Measurements from ENCODE around the gene SLC35F2.

The SLC35F2 gene

DNA sequence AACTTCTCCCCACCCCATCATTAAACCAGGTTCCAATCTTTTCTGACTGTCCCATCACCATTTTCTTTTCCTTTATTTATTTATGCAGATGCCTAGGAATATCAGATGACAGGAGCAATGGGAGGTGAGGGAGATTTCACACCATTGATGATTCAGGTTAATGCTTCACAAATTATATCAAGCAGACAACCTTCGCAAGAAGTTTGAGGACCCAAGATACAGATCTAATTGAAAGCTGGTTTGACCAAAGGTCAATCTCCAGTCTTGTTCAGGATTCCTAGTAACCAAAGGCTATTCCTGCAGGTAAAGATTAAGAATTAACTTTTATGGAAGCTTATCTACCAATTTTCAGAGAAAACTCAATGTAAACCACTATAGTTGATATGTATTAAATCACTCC is 54.4 kb downstream of the SLC35F2 start:
- Histone ChIP-seq H3K27me3 (no peaks in the 10 kb centered on the region), H3K9me3 (no peaks in the 10 kb centered on the region), H3K4me3 (ENCODE audit: low read depth, low read length) (no peak overlapping the region), H3K4me1 (peaks cover 8% of the 10 kb centered on the region; the same call in 1 of the 2 replicates), H3K36me3 (peaks cover 7% of the 10 kb centered on the region; the same call in 1 of the 2 replicates)
- TF ChIP-seq, protein P1, sequence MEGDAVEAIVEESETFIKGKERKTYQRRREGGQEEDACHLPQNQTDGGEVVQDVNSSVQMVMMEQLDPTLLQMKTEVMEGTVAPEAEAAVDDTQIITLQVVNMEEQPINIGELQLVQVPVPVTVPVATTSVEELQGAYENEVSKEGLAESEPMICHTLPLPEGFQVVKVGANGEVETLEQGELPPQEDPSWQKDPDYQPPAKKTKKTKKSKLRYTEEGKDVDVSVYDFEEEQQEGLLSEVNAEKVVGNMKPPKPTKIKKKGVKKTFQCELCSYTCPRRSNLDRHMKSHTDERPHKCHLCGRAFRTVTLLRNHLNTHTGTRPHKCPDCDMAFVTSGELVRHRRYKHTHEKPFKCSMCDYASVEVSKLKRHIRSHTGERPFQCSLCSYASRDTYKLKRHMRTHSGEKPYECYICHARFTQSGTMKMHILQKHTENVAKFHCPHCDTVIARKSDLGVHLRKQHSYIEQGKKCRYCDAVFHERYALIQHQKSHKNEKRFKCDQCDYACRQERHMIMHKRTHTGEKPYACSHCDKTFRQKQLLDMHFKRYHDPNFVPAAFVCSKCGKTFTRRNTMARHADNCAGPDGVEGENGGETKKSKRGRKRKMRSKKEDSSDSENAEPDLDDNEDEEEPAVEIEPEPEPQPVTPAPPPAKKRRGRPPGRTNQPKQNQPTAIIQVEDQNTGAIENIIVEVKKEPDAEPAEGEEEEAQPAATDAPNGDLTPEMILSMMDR (IDR thresholded peaks at IDR 0.05; ENCODE audit: low read depth, low read length): no peak
- no peak for DNase-seq

DNA sequence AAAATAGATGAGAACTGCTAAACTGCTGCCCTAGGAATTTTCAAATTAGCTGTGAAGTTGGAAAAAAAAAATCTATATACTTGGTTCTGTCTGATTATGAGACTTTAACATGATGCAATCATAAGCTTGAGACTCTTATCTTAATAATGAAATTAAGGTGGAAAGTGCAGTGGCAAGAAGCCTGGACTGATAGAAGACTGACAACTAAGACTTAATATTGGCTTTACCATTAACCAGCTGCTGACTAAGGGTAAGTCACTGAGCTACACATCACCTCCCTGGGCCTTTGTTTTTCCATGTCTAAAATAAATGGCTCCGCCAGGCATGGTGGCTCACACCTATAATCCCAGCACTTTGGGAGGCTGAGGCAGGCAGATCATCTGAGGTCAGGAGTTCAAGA is 56.9 kb downstream of the SLC35F2 start:
- DNase-seq: no peak
- peaks cover 7% of the 10 kb centered on the region; the same call in 1 of the 2 replicates for H3K36me3 ChIP-seq
- no peaks in the 10 kb centered on the region for H3K9me3 ChIP-seq
- peaks cover 8% of the 10 kb centered on the region; the same call in 1 of the 2 replicates for H3K4me1 ChIP-seq
- H3K4me3 ChIP-seq (ENCODE audit: low read depth, low read length): no peak overlapping the region
- H3K27me3 ChIP-seq: no peaks in the 10 kb centered on the region
- TF ChIP-seq, protein P1 (IDR thresholded peaks at IDR 0.05; ENCODE audit: low read depth, low read length): no peak

DNA sequence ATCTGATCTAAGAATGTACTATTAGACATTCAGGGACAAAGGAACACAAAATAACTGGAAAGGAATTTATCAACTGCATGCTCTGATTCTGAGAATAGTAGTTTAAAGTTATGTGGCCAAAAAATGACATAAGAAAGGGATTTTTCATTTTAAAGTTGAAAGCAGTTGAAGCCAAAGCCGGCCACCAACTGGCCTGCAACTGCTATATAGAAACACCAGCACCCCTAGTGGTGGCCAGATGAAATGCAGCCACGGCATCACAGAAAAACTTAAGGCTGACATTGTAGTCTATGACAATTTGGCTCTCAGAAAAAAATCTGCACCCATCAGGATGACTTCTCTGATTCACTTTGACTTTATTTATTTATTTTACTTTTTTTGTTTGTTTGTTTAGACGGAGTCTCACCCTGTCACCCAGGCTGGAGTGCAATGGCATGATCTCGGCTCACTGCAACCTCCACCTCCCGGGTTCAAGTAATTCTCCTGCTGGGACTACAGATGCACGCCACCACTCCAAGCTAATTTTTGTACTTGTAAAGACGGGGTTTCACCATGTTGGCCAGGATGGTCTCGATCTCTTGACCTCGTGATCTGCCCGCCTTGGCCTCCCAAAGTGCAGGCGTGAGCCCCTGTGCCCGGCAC is 59.2 kb downstream of the SLC35F2 start:
- Histone ChIP-seq H3K4me3 (ENCODE audit: low read depth, low read length) (no peak overlapping the region), H3K4me1 (peaks cover 8% of the 10 kb centered on the region; the same call in 1 of the 2 replicates), H3K36me3 (no peaks in the 10 kb centered on the region), H3K27me3 (no peaks in the 10 kb centered on the region), H3K9me3 (no peaks in the 10 kb centered on the region)
- peak; percentile 72 for DNase-seq
- TF ChIP-seq, protein P1 (IDR thresholded peaks at IDR 0.05; ENCODE audit: low read depth, low read length): peak; percentile 97

DNA sequence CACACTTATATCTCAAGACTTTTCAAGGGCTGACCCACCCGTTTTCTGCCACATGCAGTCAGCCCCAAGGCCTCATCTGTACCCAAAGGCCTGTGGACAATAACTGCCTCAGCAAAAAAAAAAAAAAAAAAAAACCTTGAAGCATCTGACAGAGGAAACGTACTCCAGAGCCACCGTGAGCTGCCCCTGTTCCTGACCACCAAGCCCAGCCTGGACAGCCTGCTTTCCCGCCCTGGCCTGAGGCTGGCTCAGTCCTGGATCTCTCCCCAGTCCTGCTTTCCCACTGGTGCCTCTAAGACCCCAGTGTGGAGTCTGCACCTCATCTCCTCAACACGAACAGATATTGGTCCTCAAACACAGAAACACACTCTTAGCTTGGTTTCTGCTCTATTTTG is 66.5 kb downstream of the SLC35F2 start:
- TF ChIP-seq, protein P1 (IDR thresholded peaks at IDR 0.05; ENCODE audit: low read depth, low read length): no peak
- no peak for DNase-seq
- Histone ChIP-seq H3K4me1 (no peaks in the 10 kb centered on the region), H3K36me3 (no peaks in the 10 kb centered on the region), H3K9me3 (no peaks in the 10 kb centered on the region), H3K27me3 (no peaks in the 10 kb centered on the region), H3K4me3 (ENCODE audit: low read depth, low read length) (no peak overlapping the region)

DNA sequence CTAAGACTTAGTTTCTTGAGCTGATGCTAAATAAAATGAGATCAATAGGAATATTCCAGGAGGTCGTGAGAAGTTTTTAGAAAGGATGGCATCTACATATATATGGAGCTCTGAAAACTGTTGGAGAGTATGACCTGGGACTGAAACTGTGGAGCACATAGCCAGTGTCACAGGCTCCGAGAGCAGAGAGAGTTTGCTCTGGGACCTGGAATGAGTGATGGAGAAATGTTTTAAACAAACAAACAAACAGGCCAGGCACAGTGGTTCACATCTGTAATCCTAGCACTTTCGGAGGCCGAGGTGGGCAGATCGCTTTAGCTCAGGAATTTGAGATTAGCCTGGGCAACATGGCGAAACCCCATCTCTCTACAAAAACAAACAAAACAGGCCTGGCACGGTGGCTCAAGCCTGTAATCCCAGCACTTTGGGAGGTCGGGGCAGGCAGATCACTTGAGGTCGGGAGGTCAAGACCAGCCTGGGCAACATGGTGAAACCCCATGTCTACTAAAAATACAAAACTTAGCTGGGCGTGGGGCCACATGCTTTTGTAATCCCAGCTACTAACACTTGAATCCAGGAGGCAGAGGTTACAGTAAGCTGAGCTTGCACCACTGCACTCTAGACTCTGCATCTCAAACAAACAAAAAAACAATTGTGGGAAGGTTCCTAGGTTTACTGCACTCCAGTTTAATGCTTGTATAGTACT is 67.1 kb downstream of the SLC35F2 start:
- Histone ChIP-seq H3K36me3 (no peaks in the 10 kb centered on the region), H3K4me1 (no peaks in the 10 kb centered on the region), H3K4me3 (ENCODE audit: low read depth, low read length) (no peak overlapping the region), H3K9me3 (no peaks in the 10 kb centered on the region), H3K27me3 (no peaks in the 10 kb centered on the region)
- TF ChIP-seq, protein P1 (IDR thresholded peaks at IDR 0.05; ENCODE audit: low read depth, low read length): no peak
- no peak for DNase-seq

DNA sequence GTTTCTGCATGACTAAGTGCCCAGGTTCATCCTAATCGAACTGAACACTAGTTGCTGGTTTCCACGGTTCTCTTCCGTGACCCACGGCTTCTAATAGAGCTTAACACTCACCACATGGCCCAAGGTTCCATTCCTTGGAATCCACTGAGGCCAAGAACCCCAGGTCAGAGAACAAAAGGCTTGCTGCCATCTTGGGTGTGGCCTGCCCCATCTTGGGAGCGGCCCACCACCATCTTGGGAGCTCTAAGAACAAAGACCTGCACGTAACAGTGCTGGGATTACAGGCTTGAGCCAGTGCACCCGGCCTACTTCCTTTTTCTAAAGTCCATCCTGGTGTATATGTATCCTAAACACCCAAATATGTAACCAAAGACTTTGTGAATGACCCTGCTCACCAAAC is 68.8 kb downstream of the SLC35F2 start:
- Histone ChIP-seq H3K4me1 (no peaks in the 10 kb centered on the region), H3K27me3 (no peaks in the 10 kb centered on the region), H3K4me3 (ENCODE audit: low read depth, low read length) (no peak overlapping the region), H3K36me3 (no peaks in the 10 kb centered on the region), H3K9me3 (no peaks in the 10 kb centered on the region)
- TF ChIP-seq, protein P1 (IDR thresholded peaks at IDR 0.05; ENCODE audit: low read depth, low read length): no peak
- DNase-seq: no peak
